K562 (cell line): ENCODE data around the gene GALNT9. TPM values are rescaled to one million over a fixed set of nuclear protein-coding genes. Genes with fewer than 3 reads are reported as not detected.

Experiments
- ATAC-seq: fragments of 200-7000 bp; cut with Tn5 transposase; 3 replicates; pipeline ENCODE4 v1.9.1; 2020; ENCODE audit warnings: moderate library complexity
- BruUV-seq: library from RNA; stranded (reverse); fragments of 400-500 nt; replicated peaks from 2 replicates; lab custom pipeline; 2021; lab: Mats Ljungman, UMichigan
- CTCF ChIA-PET: fragments of 300-600 bp; formaldehyde crosslinking; extraction: SDS; loops from one replicate; lab custom pipeline; 2021; ENCODE audit warnings: low intra/inter-chr PET ratio; lab: Yijun Ruan, JAX
- POLR2A ChIA-PET: fragments of 300-600, 350-650 bp; sonication (Branson Sonifier 250); formaldehyde crosslinking; extraction: SDS; loops from one replicate; lab custom pipeline; 2021; ENCODE audit warnings: antibody characterized with exemption, inconsistent platforms; lab: Yijun Ruan, JAX
- DNase-seq, 4 experiments: peaks; one replicate each; pipeline versions ENCODE4 v3.0.0 to v3.0.0-alpha.2; 2011 to 2018; ENCODE audit warnings: low spot score in 3 of 4, mixed read lengths in 3 of 4; ENCODE audit errors: extremely low read depth in 1 of 4
- FAIRE-seq: peaks from 2 replicates; lab custom pipeline; 2011; peaks lifted over from hg19 to GRCh38; lab: Jason Lieb, UNC
- H2AFZ ChIP-seq: 2 replicates; pipeline ENCODE4 v1.6.0; 2011; ENCODE audit warnings: low read depth, low read length, control low read depth, inconsistent platforms
- H3K27ac ChIP-seq: fragments of 200-600 bp; 3 replicates; pipeline ENCODE4 v1.8.0; 2011; ENCODE audit warnings: low read depth, mild to moderate bottlenecking, control low read depth, inconsistent platforms, low read length, moderate library complexity, mixed read lengths; ENCODE audit errors: extremely low read depth
- H3K27me3 ChIP-seq, 2 experiments: fragments of 300-600 bp in 1 of 2; 2 replicates in 1 of 2; 3 replicates in 1 of 2; pipeline versions ENCODE4 v1.6.0 to v1.8.0; 2011; ENCODE audit warnings: inconsistent platforms in 2 of 2, low read length in 2 of 2, mild to moderate bottlenecking in 1 of 2, mixed read lengths in 1 of 2, moderate library complexity in 1 of 2; ENCODE audit not compliant: control insufficient read depth in 2 of 2, insufficient read depth in 2 of 2
- H3K36me3 ChIP-seq: fragments of 300-600 bp; 3 replicates; pipeline ENCODE4 v1.8.0; 2011; ENCODE audit warnings: mild to moderate bottlenecking, low read length, inconsistent platforms; ENCODE audit not compliant: control insufficient read depth, insufficient read depth
- H3K4me1 ChIP-seq, 2 experiments: fragments of 200-600 bp in 1 of 2; replicated peaks in 1 of 2; 2 replicates in 1 of 2; 3 replicates in 1 of 2; pipeline versions ENCODE4 v1.5.1 to v1.8.0; 2011; ENCODE audit warnings: inconsistent platforms in 2 of 2, low read length in 2 of 2, mild to moderate bottlenecking in 1 of 2, mixed read lengths in 1 of 2, moderate library complexity in 1 of 2; ENCODE audit not compliant: control insufficient read depth in 2 of 2, insufficient read depth in 2 of 2
- H3K4me2 ChIP-seq: 2 replicates; pipeline ENCODE4 v1.6.1; 2011; ENCODE audit warnings: low read length, control low read depth, inconsistent platforms, mixed read lengths; ENCODE audit not compliant: insufficient read depth
- H3K4me3 ChIP-seq: fragments of 200-600 bp; sonication (generic), shearing (Covaris generic); 2 replicates; pipeline ENCODE4 v1.5.1; 2016; ENCODE audit warnings: control low read depth, inconsistent platforms
- H3K79me2 ChIP-seq: fragments of 200-600 bp; 3 replicates; pipeline ENCODE4 v1.8.0; 2011; ENCODE audit warnings: low read length, inconsistent platforms; ENCODE audit not compliant: control insufficient read depth, insufficient read depth
- H3K9ac ChIP-seq, 2 experiments: 2 replicates each; pipeline versions ENCODE4 v1.6.0 to v1.6.1; 2011; ENCODE audit warnings: low read depth in 2 of 2, low read length in 2 of 2, control low read depth in 1 of 2, inconsistent platforms in 1 of 2, mild to moderate bottlenecking in 1 of 2, mixed read lengths in 1 of 2; ENCODE audit not compliant: insufficient read depth in 1 of 2
- H3K9me1 ChIP-seq: one replicate; pipeline ENCODE4 v1.6.0; 2011; ENCODE audit warnings: inconsistent platforms, mild to moderate bottlenecking, low read length, moderate library complexity; ENCODE audit not compliant: control insufficient read depth, insufficient read depth
- H3K9me3 ChIP-seq: replicated peaks from 2 replicates; pipeline ENCODE4 v1.5.1; 2011; ENCODE audit warnings: low read depth, low read length, inconsistent platforms; ENCODE audit not compliant: control insufficient read depth, insufficient read depth
- H4K20me1 ChIP-seq: replicated peaks from 2 replicates; pipeline ENCODE4 v1.6.1; 2011; ENCODE audit warnings: low read length, inconsistent platforms, mixed read lengths; ENCODE audit not compliant: control insufficient read depth, insufficient read depth
- C11orf30 ChIP-seq: fragments of 450-650 bp; IDR thresholded peaks from 2 replicates; pipeline ENCODE4 v1.6.1; 2016; ENCODE audit warnings: low read depth, mild to moderate bottlenecking
- CAMTA2 ChIP-seq: fragments of 250-450 bp; sonication (Bioruptor Pico); conservative IDR thresholded peaks from 2 replicates; pipeline ENCODE4 v1.5.1; 2022
- FOXK2 ChIP-seq, 2 experiments: fragments of 450-650 bp; IDR thresholded peaks in 1 of 2; conservative IDR thresholded peaks in 1 of 2; 2 replicates each; pipeline ENCODE4 v1.6.1; 2016; ENCODE audit warnings: low read depth in 2 of 2, mild to moderate bottlenecking in 1 of 2
- HNRNPLL ChIP-seq: fragments of 200-400 bp; formaldehyde crosslinking; IDR thresholded peaks from 2 replicates; pipeline ENCODE4 v1.6.1; 2017; ENCODE audit warnings: low read length, low read depth, mild to moderate bottlenecking; ENCODE audit not compliant: poor library complexity, severe bottlenecking
- HSF4 ChIP-seq: fragments of 250-450 bp; sonication (Bioruptor Pico); IDR thresholded peaks from 2 replicates; pipeline ENCODE4 v2.1.2; 2022; ENCODE audit warnings: mild to moderate bottlenecking, moderate library complexity, borderline replicate concordance
- ILF3 ChIP-seq: fragments of 450-650 bp; IDR thresholded peaks from 2 replicates; pipeline ENCODE4 v1.6.1; 2018; ENCODE audit warnings: antibody characterized with exemption, mild to moderate bottlenecking, moderate library complexity, borderline replicate concordance
- NEUROD1 ChIP-seq: fragments of 150-350 bp; IDR thresholded peaks from 2 replicates; pipeline ENCODE4 v1.6.1; 2014; ENCODE audit warnings: borderline replicate concordance, low read length, low read depth; ENCODE audit not compliant: partially characterized antibody
- PHB2 ChIP-seq: fragments of 450-650 bp; IDR thresholded peaks from 2 replicates; pipeline ENCODE4 v1.6.1; 2017; ENCODE audit warnings: low read depth
- SETDB1 ChIP-seq: IDR thresholded peaks from one replicate; pipeline ENCODE4 v1.6.1; 2012; ENCODE audit warnings: low read length, control low read depth, inconsistent platforms
- TBP ChIP-seq: optimal IDR thresholded peaks from 2 replicates; pipeline ENCODE3; 2011; ENCODE audit warnings: low read depth, low read length, improper control_type of control experiment
- ZNF124 ChIP-seq: sonication (generic); formaldehyde crosslinking; IDR thresholded peaks from 2 replicates; pipeline ENCODE4 v1.8.1; 2022; ENCODE audit warnings: missing genetic modification reagents
- ZNF146 ChIP-seq: IDR thresholded peaks from one replicate; pipeline ENCODE4 v1.6.1; 2018; ENCODE audit warnings: missing compliant biosample characterization; ENCODE audit not compliant: unreplicated experiment
- WGBS: fragments of 100-300 bp; shearing (Covaris generic); methylation state at CpG from one replicate; pipeline ENCODE4 v1.1.6; 2016; ENCODE audit warnings: low coverage, mixed read lengths; ENCODE audit not compliant: insufficient coverage; ENCODE audit errors: missing lambda C conversion rate; 5-methylcytosine and 5-hydroxymethylcytosine counted together
- in situ Hi-C: fragments of 300-500 bp; cut with MboI; formaldehyde crosslinking; loops from 4 replicates; pipeline ENCODE4 v1.15.0; 2018; ENCODE audit warnings: inconsistent platforms, mixed read lengths
- intact Hi-C: fragments of 100-400 bp; cut with micrococcal nuclease; formaldehyde crosslinking; loops from 2 replicates; pipeline ENCODE4 v1.14.2; 2022
- polyA plus RNA-seq, 8 experiments: library from polyadenylated mRNA; depleted of rRNA in 4 of 8; stranded (reverse) in 5 of 8; unstranded in 3 of 8; fragments of >200 nt; fragmentation: Nextera tagmentation in 2 of 8; fragmentation: Illumina TruSeq in 1 of 8; extraction: Ambion mirVana in 2 of 8; extraction: Trizol in 1 of 8; gene quantifications; 2 replicates each; pipeline versions ENCODE4 v1.2.1 to v1.2.3, GENCODE V29; 2011 to 2014; ENCODE audit warnings: inconsistent platforms in 1 of 8, missing spikeins in 1 of 8
- total RNA-seq, 7 experiments: library from RNA; depleted of rRNA in 6 of 7; stranded (reverse); fragments of >200 nt in 6 of 7; fragmentation: Illumina TruSeq in 2 of 7; extraction: Trizol in 2 of 7; gene quantifications; 2 replicates each; pipeline versions ENCODE4 v1.2.1 to v1.2.3, GENCODE V29; 2011 to 2021; ENCODE audit warnings: low replicate concordance in 1 of 7
- TF ChIP-seq, protein P1 (sequence below): sonication (generic); formaldehyde crosslinking; IDR thresholded peaks from 2 replicates; pipeline ENCODE4 v1.8.0; 2022; ENCODE audit warnings: missing genetic modification reagents, mild to moderate bottlenecking, moderate library complexity, borderline replicate concordance
- TF ChIP-seq, protein P2 (sequence below): sonication (generic); formaldehyde crosslinking; IDR thresholded peaks from 2 replicates; pipeline ENCODE4 v1.8.0; 2023; ENCODE audit warnings: missing genetic modification reagents, mild to moderate bottlenecking, borderline replicate concordance

GALNT9 gene
- total and polyA plus RNA-seq, 9 of the 15 experiments (the other 6 are each of a cell fraction or from before 2014, with no cell fraction given), result not detected

DNA sequence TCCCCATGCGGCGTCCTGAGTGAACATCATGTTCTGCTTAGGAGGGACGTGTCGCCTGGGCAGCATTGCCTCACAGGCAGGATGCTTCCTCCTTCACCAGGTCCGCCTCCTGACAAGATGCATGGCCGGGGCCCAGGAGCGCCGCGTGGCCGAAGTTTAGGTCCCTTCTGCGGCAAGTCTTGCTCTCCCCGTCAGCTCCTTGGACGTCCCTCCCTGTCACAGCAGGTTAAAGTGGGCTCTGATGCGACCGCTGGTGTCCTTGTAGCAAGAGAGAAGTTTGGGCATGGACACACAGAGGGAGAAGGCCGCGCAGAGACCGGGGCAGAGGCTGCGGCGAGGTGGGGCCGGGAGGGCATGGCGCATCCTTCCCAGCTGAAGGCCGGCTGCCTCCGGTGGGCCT is 9.4 kb upstream of the GALNT9 start:
- Histone ChIP-seq H3K9ac (no peak overlapping the region), H3K4me3 (no peak overlapping the region), H4K20me1 (peaks cover 11% of the 10 kb centered on the region; the same call in 1 of the 2 replicates), H3K4me2 (no peak overlapping the region), H3K79me2 (no peaks in the 10 kb centered on the region), H3K4me1 (peaks cover 0 to 13% of the 10 kb centered on the region in 2 experiments; a peak in 1 of 5 replicates), H3K9me3 (peaks cover 6% of the 10 kb centered on the region), H3K9me1 (no peaks in the 10 kb centered on the region), H3K36me3 (no peaks in the 10 kb centered on the region), H2AFZ (no peak overlapping the region), H3K27ac (no peak overlapping the region), H3K27me3 (peaks cover 33 to 87% of the 10 kb centered on the region in 2 experiments; a peak in 4 of 5 replicates)
- 7% methylated on average over 20 of the region's 24 CpGs for WGBS
- CTCF ChIA-PET, result no interaction called here
- intact Hi-C loops (no loop called here), in situ Hi-C loops (no loop called here)
- POLR2A ChIA-PET, result no interaction called here
- ATAC-seq (no peak), DNase-seq (no peak), FAIRE-seq (no peak)
- BruUV-seq, result no TSS peak
- TF ChIP-seq NEUROD1, result no peak
- TF ChIP-seq HNRNPLL, result no peak
- TF ChIP-seq C11orf30, result no peak
- no peak for TF ChIP-seq TBP
- TF ChIP-seq, protein P1, sequence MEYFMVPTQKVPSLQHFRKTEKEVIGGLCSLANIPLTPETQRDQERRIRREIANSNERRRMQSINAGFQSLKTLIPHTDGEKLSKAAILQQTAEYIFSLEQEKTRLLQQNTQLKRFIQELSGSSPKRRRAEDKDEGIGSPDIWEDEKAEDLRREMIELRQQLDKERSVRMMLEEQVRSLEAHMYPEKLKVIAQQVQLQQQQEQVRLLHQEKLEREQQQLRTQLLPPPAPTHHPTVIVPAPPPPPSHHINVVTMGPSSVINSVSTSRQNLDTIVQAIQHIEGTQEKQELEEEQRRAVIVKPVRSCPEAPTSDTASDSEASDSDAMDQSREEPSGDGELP (CRISPR knock-in tag), result no peak
- no peak for TF ChIP-seq ZNF146
- no peak for TF ChIP-seq FOXK2 (conservative IDR thresholded peaks at IDR 0.05 in 1 of 2, IDR thresholded peaks at IDR 0.05 in 1 of 2; ENCODE audit: low read depth in 2 of 2)
- no peak for TF ChIP-seq SETDB1
- TF ChIP-seq ILF3, result no peak
- no peak for TF ChIP-seq HSF4 (CRISPR knock-in tag)
- TF ChIP-seq PHB2, result no peak
- TF ChIP-seq ZNF124 (CRISPR knock-in tag), result no peak
- no peak for TF ChIP-seq CAMTA2 (CRISPR knock-in tag)
- TF ChIP-seq, protein P2, sequence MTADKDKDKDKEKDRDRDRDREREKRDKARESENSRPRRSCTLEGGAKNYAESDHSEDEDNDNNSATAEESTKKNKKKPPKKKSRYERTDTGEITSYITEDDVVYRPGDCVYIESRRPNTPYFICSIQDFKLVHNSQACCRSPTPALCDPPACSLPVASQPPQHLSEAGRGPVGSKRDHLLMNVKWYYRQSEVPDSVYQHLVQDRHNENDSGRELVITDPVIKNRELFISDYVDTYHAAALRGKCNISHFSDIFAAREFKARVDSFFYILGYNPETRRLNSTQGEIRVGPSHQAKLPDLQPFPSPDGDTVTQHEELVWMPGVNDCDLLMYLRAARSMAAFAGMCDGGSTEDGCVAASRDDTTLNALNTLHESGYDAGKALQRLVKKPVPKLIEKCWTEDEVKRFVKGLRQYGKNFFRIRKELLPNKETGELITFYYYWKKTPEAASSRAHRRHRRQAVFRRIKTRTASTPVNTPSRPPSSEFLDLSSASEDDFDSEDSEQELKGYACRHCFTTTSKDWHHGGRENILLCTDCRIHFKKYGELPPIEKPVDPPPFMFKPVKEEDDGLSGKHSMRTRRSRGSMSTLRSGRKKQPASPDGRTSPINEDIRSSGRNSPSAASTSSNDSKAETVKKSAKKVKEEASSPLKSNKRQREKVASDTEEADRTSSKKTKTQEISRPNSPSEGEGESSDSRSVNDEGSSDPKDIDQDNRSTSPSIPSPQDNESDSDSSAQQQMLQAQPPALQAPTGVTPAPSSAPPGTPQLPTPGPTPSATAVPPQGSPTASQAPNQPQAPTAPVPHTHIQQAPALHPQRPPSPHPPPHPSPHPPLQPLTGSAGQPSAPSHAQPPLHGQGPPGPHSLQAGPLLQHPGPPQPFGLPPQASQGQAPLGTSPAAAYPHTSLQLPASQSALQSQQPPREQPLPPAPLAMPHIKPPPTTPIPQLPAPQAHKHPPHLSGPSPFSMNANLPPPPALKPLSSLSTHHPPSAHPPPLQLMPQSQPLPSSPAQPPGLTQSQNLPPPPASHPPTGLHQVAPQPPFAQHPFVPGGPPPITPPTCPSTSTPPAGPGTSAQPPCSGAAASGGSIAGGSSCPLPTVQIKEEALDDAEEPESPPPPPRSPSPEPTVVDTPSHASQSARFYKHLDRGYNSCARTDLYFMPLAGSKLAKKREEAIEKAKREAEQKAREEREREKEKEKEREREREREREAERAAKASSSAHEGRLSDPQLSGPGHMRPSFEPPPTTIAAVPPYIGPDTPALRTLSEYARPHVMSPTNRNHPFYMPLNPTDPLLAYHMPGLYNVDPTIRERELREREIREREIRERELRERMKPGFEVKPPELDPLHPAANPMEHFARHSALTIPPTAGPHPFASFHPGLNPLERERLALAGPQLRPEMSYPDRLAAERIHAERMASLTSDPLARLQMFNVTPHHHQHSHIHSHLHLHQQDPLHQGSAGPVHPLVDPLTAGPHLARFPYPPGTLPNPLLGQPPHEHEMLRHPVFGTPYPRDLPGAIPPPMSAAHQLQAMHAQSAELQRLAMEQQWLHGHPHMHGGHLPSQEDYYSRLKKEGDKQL (CRISPR knock-in tag), result no peak
